H1 (cell line): ENCODE measurements around the gene METAP1D. TPM values are rescaled to one million over a fixed set of nuclear protein-coding genes. Genes with fewer than 3 reads are reported as not detected.

Source experiments
- BRCA1 ChIP-seq: IDR thresholded peaks from 2 replicates; pipeline ENCODE4 v1.6.1; 2012; ENCODE audit warnings: low read depth, low read length, improper control_type of control experiment
- EGR1 ChIP-seq: IDR thresholded peaks from 2 replicates; pipeline ENCODE4 v1.6.1; 2011; ENCODE audit warnings: low read depth, low read length, borderline replicate concordance
- JUN ChIP-seq: IDR thresholded peaks from 2 replicates; pipeline ENCODE4 v1.6.1; 2011; ENCODE audit warnings: low read depth, mild to moderate bottlenecking, improper control_type of control experiment, low read length
- TBP ChIP-seq: IDR thresholded peaks from 2 replicates; pipeline ENCODE4 v1.6.1; 2011; ENCODE audit warnings: low read depth, low read length, improper control_type of control experiment
- ZNF274 ChIP-seq: IDR thresholded peaks from 2 replicates; pipeline ENCODE4 v1.7.0; 2012; ENCODE audit warnings: low read length, borderline replicate concordance; ENCODE audit errors: extremely low read depth
- polyA plus RNA-seq, 7 experiments: library from polyadenylated mRNA; depleted of rRNA in 3 of 7; stranded (reverse) in 5 of 7; unstranded in 2 of 7; fragments of >200 nt in 5 of 7; fragments of 200-250 nt in 2 of 7; gene quantifications; 1 replicate in 5 of 7; 2 replicates in 1 of 7; 4 replicates in 1 of 7; pipeline versions ENCODE4 v1.2.1 to v1.2.3, GENCODE V29; 2011 to 2013; ENCODE audit warnings: missing spikeins in 2 of 7, mixed read lengths in 2 of 7
- total RNA-seq: library from RNA; stranded (reverse); fragmentation: NEBNext Ultra II Directional; extraction: Animal tissue kit (Norgen Biotek cat#: 25700); gene quantifications from 2 replicates; pipeline ENCODE4 v1.2.1, GENCODE V29; 2021
- TF ChIP-seq, protein P1 (sequence below): IDR thresholded peaks from 2 replicates; pipeline ENCODE4 v1.6.1; 2011; ENCODE audit warnings: low read length, improper control_type of control experiment

Gene METAP1D
- total and polyA plus RNA-seq, 2 of the 8 experiments (the other 6 are each of a cell fraction or from before 2014, with no cell fraction given) = 3.9 to 6.2 TPM

DNA sequence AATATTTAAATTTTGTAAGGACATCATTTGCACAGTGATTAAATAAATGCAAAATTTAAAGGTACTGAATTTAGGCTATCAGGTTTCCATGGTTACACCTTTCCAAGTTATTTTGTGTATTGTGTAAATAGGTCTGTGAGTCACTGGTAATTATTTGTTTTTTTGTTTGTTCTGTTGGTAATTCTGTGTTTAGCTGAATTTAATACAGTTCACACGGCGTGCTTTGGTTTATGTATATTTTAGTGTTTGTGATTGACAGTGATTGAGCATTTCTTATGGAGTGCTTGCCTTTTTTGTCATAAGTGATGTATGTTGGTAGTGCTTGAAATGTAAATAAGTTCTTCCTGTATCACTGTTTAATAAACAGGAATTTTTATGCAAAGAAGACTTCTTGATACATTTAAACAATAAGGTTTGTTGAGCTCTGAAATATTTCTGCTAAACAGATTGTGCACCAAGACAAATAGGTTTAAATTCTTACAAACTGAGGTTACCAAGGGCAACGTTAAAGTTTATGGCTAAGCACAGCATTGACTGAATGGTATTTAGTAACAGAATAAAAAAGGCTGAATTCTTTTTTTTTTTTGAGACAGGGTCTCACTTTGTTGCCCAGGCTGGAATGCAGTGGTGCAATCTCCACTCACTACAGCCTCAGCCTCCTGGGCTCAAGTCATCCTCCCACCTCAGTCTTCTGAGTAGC lies 47.3 kb downstream of the METAP1D start (continued):
- TF ChIP-seq ZNF274 = no peak
- TF ChIP-seq TBP = no peak
- no peak for TF ChIP-seq BRCA1
- TF ChIP-seq, protein P1, sequence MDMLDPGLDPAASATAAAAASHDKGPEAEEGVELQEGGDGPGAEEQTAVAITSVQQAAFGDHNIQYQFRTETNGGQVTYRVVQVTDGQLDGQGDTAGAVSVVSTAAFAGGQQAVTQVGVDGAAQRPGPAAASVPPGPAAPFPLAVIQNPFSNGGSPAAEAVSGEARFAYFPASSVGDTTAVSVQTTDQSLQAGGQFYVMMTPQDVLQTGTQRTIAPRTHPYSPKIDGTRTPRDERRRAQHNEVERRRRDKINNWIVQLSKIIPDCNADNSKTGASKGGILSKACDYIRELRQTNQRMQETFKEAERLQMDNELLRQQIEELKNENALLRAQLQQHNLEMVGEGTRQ = no peak
- TF ChIP-seq EGR1 = no peak
- TF ChIP-seq JUN = no peak
